Motor neuron (in vitro differentiated cells): Measurements from ENCODE around the gene VTI1A. TPM values are rescaled to one million over a fixed set of nuclear protein-coding genes. Genes with fewer than 3 reads are reported as not detected.

Experiments used
- ATAC-seq, 8 experiments: fragments of 200-7000 bp; cut with Tn5 transposase; replicated peaks in 6 of 8; 2 replicates each; pipeline ENCODE4 v1.8.0; 2021; ENCODE audit warnings: mild to moderate bottlenecking in 8 of 8, moderate library complexity in 8 of 8
- H3K27ac ChIP-seq, 2 donors: fragments of 250-450 bp; sonication (Bioruptor Pico); 2 replicates each; pipeline ENCODE4 v1.9.0; 2021; ENCODE audit warnings: antibody characterized with exemption in 2 of 2, mild to moderate bottlenecking in 2 of 2, moderate library complexity in 1 of 2
- H3K4me1 ChIP-seq, 2 donors: fragments of 250-450 bp; sonication (Bioruptor Pico); replicated peaks in 1 of 2; 2 replicates each; pipeline ENCODE4 v1.6.1; 2021; ENCODE audit warnings: antibody characterized with exemption in 2 of 2, mild to moderate bottlenecking in 2 of 2, moderate library complexity in 1 of 2
- H3K4me3 ChIP-seq, 5 donors: fragments of 250-450 bp; sonication (Bioruptor Pico); 2 replicates each; pipeline ENCODE4 v1.9.0; 2021; ENCODE audit warnings: antibody characterized with exemption in 5 of 5, mild to moderate bottlenecking in 5 of 5, moderate library complexity in 4 of 5
- WGBS, 10 experiments: fragments of 450-650 bp; shearing (Covaris generic); methylation state at CpG; one replicate each; pipeline ENCODE4 v1.0.0; 2022; 5-methylcytosine and 5-hydroxymethylcytosine counted together
- in situ Hi-C, 9 experiments: fragments of 400-800 bp; cut with MboI; loops; one replicate each; pipeline ENCODE4 v1.15.0; 2021; ENCODE audit warnings: low sequenced_read_pairs in 9 of 9, low pct_unique_long_range_greater_than_20kb in 2 of 9; ENCODE audit not compliant: unreplicated experiment in 9 of 9
- total RNA-seq, 8 experiments: library from RNA; unstranded; fragments of 300-600 nt; gene quantifications; 2 replicates each; pipeline versions ENCODE4 v1.2.3 to v1.2.4, GENCODE V29; 2022

VTI1A gene
- total RNA-seq, 8 experiments from 2014 or later = 29.8 to 55.3 (median 42.6) TPM

DNA sequence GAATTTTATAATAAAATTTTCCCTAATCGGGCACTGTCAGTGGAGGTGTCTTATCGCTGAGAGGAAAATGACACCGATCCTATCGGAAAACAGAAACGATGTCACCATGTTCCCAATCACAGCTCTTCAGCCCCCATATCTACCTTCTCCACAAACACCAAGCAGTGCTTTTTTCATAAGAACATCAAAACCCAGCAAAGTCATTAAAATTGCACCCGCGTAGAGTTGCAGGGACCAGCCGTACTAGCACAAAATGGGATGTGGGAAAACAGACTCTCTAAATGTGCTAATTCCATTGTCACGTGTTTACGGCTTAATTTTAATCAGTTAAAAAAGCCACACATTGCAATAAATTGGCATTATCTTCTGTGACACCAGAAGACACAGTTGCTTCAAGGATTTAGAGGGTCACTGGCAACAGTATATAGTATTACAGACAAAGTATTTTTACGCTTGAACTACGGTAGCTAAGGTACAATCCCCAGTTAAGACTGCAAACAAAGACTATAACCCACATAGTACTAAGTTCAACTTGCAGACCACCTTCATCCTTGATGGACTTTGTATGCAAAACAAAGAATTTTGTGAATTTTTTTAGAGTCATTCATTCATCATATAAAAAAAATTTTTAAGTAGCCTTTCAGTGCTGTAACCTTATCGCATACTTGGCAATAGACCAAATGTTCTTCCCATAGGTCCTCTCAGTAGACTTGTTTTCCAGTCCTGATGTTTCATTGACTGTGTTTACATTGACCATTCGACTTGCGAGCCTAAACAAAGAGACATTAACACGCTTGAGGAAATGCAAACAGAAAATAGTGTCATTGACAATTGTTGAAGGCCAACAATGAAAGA, 116.0 kb downstream of the VTI1A start:
- Histone ChIP-seq H3K27ac (no peak overlapping the region), H3K4me3 (no peak overlapping the region), H3K4me1 (peaks cover 5 to 9% of the 10 kb centered on the region in 2 donors)
- 0 to 94% (median 79%) methylated on average over 1 to 16 of the region's 16 CpGs for WGBS, 10 experiments
- peak in 4 of 8 experiments; percentile 38 to 57 (median 56) for ATAC-seq
- in situ Hi-C loops = loop anchor here in 2 of 9 experiments (25.0 kb wide), 2 partner anchors 549 to 824 kb away; no protein-coding TSS in a partner anchor

DNA sequence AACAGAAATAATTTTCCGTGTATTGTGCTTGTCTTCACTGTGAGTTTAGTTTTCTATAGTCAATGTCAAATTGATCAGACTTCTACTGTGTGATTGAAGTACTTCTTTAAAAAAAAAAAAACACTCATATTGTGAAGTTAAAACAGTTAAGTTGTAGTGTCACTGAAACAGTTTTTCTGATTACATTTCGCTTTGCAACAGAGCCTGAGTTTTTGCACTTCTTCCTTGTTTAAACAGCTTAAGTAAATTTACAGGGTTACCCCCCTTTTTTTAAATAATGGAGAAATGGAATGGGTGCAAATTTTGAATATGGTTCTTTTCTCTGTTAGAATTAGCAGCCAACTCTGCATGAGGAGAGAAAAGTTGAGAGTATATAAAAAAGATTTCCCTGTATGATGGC, 117.3 kb downstream of the VTI1A start:
- in situ Hi-C loops = loop anchor here in 2 of 9 experiments (25.0 kb wide), 2 partner anchors 548 to 823 kb away; no protein-coding TSS in a partner anchor
- no peak overlapping the region for H3K4me3 ChIP-seq
- no peak for ATAC-seq
- peaks cover 5 to 9% of the 10 kb centered on the region in 2 donors for H3K4me1 ChIP-seq
- H3K27ac ChIP-seq = no peak overlapping the region
- 44 to 100% (median 72%) methylated on average over 1 to 2 of the region's 2 CpGs for WGBS, 10 experiments

DNA sequence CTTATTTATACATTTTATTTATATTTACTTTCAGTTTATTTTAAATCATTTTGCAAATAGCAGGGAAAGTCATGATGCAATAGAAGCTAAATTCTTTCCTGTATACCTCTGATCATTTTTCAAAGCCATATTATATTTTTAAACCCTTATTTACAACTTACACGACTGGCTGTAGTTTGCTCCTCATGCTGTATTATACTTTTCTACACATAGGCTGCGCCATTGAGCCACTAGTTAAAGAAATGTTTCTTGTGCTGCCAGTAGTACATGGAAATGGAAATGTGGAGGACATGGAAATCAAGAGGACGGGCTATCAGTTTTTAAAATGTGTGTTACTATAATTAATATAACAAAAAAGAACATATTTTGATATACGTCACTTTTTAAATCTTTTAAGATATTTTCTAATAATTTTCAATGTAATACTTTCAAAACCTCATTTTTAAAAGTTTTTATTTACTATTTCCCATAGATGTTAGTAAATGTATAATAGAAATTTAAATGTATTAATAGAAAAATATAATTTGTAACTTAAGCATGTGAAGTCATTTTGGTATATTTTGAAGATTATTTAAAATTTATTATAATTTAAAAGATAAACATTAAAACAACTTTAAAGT, 118.5 kb downstream of the VTI1A start:
- in situ Hi-C loops = loop anchor here in 2 of 9 experiments (25.0 kb wide), 2 partner anchors 547 to 822 kb away; no protein-coding TSS in a partner anchor
- no peak overlapping the region for H3K27ac ChIP-seq
- peaks cover 5 to 9% of the 10 kb centered on the region in 2 donors for H3K4me1 ChIP-seq
- peak in 6 of 8 experiments; percentile 46 to 88 (median 70) for ATAC-seq
- no peak overlapping the region for H3K4me3 ChIP-seq
- WGBS, 10 experiments = 10 to 32% (median 18%) methylated on average over 2 to 4 of the region's 4 CpGs

DNA sequence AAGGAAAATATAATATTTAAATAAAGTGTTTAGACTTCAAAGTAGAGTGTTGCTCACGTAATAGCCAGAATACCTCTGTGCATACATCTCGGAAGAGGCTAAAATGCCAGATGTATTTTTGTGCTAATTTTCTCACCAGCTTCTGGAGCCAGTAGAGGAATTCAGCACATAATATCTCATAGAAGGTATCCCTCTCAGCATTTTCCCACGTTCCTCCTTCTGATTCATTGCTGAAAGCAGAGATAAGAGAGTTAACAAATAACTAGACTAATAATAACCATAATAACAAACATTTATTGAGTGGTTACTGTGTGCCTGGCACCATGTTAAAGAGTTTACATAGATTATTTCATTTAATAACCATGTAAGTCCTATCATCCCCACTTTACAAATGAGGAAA, 123.6 kb downstream of the VTI1A start:
- in situ Hi-C loops = loop anchor here in 2 of 9 experiments (25.0 kb wide), 2 partner anchors 542 to 817 kb away; no protein-coding TSS in a partner anchor
- no peak overlapping the region for H3K4me3 ChIP-seq
- WGBS, 10 experiments = 86 to 100% (median 100%) methylated on average over 1 to 3 of the region's 3 CpGs
- H3K27ac ChIP-seq = no peak overlapping the region
- no peaks in the 10 kb centered on the region for H3K4me1 ChIP-seq
- ATAC-seq = no peak

DNA sequence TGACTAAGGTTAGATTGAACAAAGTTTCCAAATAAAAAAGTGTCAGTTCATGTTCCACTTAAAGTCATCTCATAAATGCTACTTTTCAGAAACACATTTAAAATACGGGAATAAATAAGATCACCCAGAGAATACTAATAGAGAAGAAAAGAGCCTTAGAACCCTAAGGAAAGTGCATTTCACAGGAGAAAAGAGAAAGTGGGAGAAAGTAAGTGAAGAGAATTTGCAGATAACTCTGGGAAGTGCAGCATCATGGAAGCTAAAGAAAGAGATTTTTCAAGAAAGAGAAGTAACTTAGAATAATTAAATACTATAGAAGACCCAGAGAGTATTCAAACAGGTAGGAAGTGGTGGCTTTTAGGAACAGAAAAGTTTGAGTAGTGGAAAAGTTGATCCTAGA, 132.6 kb downstream of the VTI1A start:
- Histone ChIP-seq H3K27ac (no peak overlapping the region), H3K4me3 (no peak overlapping the region), H3K4me1 (no peaks in the 10 kb centered on the region)
- WGBS, 10 experiments = 57 to 100% (median 97%) methylated on average over 1 of the region's 1 CpG; no CpG with 5 or more reads in 2 of the 10 experiments
- no peak for ATAC-seq
- in situ Hi-C loops = no loop called here

DNA sequence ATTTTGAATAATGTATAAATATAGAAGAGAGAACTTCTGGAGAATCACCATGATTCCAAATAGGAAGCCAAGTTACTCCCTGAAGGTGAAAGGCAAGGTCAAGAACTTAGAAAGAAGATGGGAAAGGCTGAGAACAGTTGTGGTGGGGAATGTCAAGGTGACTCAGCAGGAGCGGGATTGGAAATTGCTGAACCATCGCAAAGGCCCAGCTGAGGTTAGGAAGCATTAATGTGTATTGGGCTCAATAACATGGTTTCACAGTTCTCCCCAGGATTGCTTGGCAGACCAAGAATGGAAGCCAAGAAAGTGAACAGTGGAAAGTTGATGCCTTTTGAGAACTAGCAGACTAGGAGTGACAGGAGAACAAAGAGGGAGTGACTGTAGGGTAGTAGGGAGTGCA, 133.3 kb downstream of the VTI1A start:
- no peak overlapping the region for H3K27ac ChIP-seq
- in situ Hi-C loops = no loop called here
- ATAC-seq = no peak
- 60 to 100% (median 100%) methylated on average over 1 to 2 of the region's 2 CpGs; no CpG with 5 or more reads in 3 of the 10 experiments for whole genome bisulfite sequencing, 10 experiments
- no peak overlapping the region for H3K4me3 ChIP-seq
- no peaks in the 10 kb centered on the region for H3K4me1 ChIP-seq

DNA sequence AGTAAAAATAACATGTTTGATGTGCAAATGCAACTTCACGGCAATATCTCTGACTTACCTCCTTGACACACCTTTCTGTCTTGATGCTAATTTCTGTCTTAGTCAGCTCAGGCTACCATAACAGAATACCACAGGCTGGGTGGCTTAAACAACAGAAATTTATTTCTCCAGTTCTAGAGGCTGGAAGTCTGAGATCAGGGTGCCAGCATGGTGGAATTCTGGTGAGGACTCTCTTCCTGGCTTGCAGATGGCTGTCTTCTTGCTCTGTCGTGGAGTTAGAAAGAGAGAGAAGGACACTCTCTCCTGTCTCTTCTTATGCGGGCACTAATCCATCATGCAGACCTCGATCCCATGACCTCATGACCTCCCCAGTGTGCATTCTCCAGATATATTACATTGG, 134.9 kb downstream of the VTI1A start:
- Histone ChIP-seq H3K27ac (no peak overlapping the region), H3K4me1 (peaks cover 3% of the 10 kb centered on the region in 2 donors), H3K4me3 (no peak overlapping the region)
- no peak for ATAC-seq
- WGBS, 10 experiments = 69 to 100% (median 92%) methylated on average over 1 to 4 of the region's 4 CpGs; no CpG with 5 or more reads in 2 of the 10 experiments
- in situ Hi-C loops = no loop called here

DNA sequence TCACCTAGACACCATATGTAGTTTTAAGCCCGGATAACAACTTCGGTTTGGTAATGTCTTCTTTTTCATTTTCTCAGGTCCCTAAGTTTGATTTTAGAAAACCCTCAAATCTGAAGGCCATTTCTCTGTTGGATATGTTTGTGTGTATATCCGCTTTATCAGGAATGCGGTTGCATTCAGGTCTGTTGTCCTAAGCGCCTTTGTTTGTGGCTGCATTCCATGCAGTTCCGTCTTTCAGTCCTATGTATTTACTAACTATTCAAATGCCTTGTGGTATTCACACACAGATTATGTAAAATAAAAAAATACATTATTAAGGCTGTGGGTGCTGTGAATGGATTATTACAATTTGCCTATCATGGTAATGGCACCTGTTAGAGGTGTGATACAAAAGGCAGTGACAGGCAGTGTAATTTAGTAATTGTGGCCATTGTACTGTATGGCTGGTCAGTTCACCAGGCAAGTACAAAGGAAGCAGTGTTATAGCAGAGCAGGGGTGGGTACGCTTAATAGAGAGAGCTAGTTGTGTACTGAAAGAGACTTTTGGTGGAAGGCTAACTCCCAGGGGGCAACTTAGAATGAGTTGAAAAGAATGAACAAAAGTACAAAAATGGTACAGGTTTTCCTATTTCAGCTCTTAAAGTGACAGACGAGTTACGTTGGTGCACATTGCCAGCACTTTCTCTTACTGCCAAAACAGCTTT, 136.4 kb downstream of the VTI1A start:
- WGBS, 10 experiments = 46 to 100% (median 81%) methylated on average over 2 to 9 of the region's 9 CpGs
- no peak overlapping the region for H3K4me3 ChIP-seq
- H3K4me1 ChIP-seq = peaks cover 3% of the 10 kb centered on the region in 2 donors
- no peak overlapping the region for H3K27ac ChIP-seq
- ATAC-seq = peak in 4 of 8 experiments; percentile 31 to 61 (median 42)
- in situ Hi-C loops = no loop called here

DNA sequence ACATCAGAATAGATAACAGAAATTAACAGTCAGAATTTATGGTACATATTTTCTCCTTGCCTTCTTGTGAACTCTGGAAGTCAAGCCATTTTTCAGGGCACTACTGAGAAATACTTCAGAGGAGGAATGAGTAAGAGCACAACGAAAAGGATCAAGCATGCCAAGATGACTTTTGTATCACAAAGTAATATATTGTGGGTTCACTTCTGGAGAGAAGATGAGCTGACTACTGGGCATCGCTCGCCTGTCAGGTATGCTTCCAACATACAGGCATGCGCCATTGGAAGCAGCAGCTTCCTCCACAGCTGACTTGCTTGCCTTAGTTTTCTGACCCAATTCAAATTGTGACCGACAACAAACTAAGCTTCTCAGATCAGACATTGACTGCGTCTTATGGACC, 137.3 kb downstream of the VTI1A start:
- no peak overlapping the region for H3K4me3 ChIP-seq
- ATAC-seq = no peak
- 14 to 100% (median 93%) methylated on average over 1 to 6 of the region's 6 CpGs; no CpG with 5 or more reads in 1 of the 10 experiments for WGBS, 10 experiments
- H3K27ac ChIP-seq = no peak overlapping the region
- H3K4me1 ChIP-seq = peaks cover 3% of the 10 kb centered on the region in 2 donors
- in situ Hi-C loops = no loop called here

DNA sequence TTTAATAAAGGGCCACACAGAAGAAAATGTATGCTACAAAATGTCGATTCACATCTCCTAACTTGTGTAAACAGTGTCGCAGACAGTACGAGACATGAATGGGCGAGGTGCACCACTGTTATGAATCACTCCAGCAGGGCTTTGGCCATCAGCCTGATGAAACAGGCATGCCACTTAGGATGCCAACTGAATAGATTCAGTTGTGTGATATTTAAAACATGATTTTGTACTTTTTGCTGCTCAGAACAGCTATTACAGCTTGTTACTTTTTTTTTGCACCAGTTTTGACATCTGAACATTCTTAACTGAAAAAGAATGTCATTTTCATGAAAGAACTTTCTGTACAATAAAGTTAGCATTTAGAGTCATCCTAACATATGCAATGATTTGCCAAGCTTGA, 138.1 kb downstream of the VTI1A start:
- no peak overlapping the region for H3K27ac ChIP-seq
- peak in 5 of 8 experiments; percentile 36 to 88 (median 85) for ATAC-seq
- in situ Hi-C loops = no loop called here
- 0 to 100% (median 91%) methylated on average over 1 to 4 of the region's 4 CpGs; no CpG with 5 or more reads in 2 of the 10 experiments for WGBS, 10 experiments
- peaks cover 3% of the 10 kb centered on the region in 2 donors for H3K4me1 ChIP-seq
- H3K4me3 ChIP-seq = no peak overlapping the region

DNA sequence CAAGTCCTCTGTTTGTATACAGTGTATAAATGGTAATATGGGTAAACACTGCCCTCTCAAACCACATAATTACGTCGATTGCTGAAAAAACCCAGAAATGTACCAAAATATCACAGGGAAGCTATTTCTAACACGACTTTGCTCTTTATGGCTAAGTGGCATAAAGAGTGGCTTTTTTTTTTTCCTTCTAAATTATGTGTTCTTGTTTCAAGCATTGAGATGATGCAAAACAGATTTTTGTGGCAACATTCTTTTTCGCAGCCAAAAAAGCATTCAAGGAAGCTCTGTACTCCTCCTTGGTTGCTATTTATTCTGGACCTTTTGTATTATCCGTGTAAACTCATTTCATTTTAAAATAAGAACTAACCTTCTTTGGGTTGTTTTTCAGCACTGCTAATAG, 138.9 kb downstream of the VTI1A start:
- in situ Hi-C loops = no loop called here
- no peak overlapping the region for H3K27ac ChIP-seq
- ATAC-seq = no peak
- WGBS, 10 experiments = 7 to 100% (median 65%) methylated on average over 1 to 5 of the region's 5 CpGs
- peaks cover 3% of the 10 kb centered on the region in 2 donors for H3K4me1 ChIP-seq
- no peak overlapping the region for H3K4me3 ChIP-seq

DNA sequence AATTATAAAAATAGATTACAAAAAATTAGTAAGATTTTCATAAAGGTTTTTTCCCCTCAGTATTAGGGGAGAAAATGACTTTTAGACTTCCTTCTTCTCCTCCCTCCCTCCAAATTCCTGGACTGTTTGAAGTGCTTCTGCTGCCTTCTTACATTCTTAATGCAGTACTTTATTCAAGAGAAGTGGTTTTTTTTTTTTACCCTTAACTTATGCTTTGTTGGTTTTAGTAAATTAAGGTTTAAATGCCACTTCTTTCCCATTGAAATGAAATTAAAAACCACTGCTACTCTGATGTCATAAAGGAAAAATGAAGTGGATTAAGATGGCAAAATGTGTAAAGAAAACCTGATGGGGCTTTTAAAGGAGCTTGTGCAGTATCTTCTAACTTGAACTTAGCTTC, 140.7 kb downstream of the VTI1A start:
- no peak overlapping the region for H3K27ac ChIP-seq
- ATAC-seq = no peak
- H3K4me1 ChIP-seq = peaks cover 3% of the 10 kb centered on the region in 2 donors
- in situ Hi-C loops = no loop called here
- H3K4me3 ChIP-seq = no peak overlapping the region
